ENCODE measurements around the gene JMJD1C.

JMJD1C gene

GRCh38 chr10:63446716-63447440 is 18.9 kb downstream of the JMJD1C start:
- TF ChIP-seq CTCF (conservative IDR thresholded peaks at IDR 0.05; ENCODE audit: low read length) (no peak), EZH2phosphoT487 (IDR thresholded peaks at IDR 0.05; ENCODE audit: borderline replicate concordance) (no peak)
- Histone ChIP-seq H3K9ac (ENCODE audit: low read depth, low read length, poor library complexity, severe bottlenecking) (no peak overlapping the region), H4K20me1 (ENCODE audit: insufficient read depth, low read length, poor library complexity, severe bottlenecking) (peaks cover 8% of the 10 kb centered on the region), H3K4me2 (ENCODE audit: low read depth, low read length, poor library complexity, severe bottlenecking) (no peak overlapping the region), H3K9me3 (ENCODE audit: insufficient read depth, low read depth, low read length) (no peaks in the 10 kb centered on the region), H3K36me3 (ENCODE audit: insufficient read depth, low read length) (no peaks in the 10 kb centered on the region), H3K27me3 (ENCODE audit: insufficient read depth, low read length, poor library complexity, severe bottlenecking) (no peaks in the 10 kb centered on the region), H3K79me2 (ENCODE audit: insufficient read depth, low read length) (peaks cover 87% of the 10 kb centered on the region), H3F3A (ENCODE audit: low read depth) (no peaks in the 10 kb centered on the region), H3K4me3 (ENCODE audit: low read length, poor library complexity, severe bottlenecking) (no peak overlapping the region), H3K4me1 (ENCODE audit: insufficient read depth, low read length, poor library complexity, severe bottlenecking) (no peaks in the 10 kb centered on the region), H3K9me2 (replicated peaks; ENCODE audit: low read depth, low read length) (no peaks in the 10 kb centered on the region), H2AFZ (ENCODE audit: low read length) (no peak overlapping the region)

- Histone ChIP-seq H3F3A (ENCODE audit: low read depth) (no peaks in the 10 kb centered on the region), H3K4me3 (ENCODE audit: low read length, poor library complexity, severe bottlenecking) (no peak overlapping the region), H3K9me3 (ENCODE audit: insufficient read depth, low read depth, low read length) (no peaks in the 10 kb centered on the region), H3K9ac (ENCODE audit: low read depth, low read length, poor library complexity, severe bottlenecking) (no peak overlapping the region), H3K36me3 (ENCODE audit: insufficient read depth, low read length) (no peaks in the 10 kb centered on the region), H3K9me2 (replicated peaks; ENCODE audit: low read depth, low read length) (no peaks in the 10 kb centered on the region), H3K27me3 (ENCODE audit: insufficient read depth, low read length, poor library complexity, severe bottlenecking) (no peaks in the 10 kb centered on the region), H3K4me1 (ENCODE audit: insufficient read depth, low read length, poor library complexity, severe bottlenecking) (peaks cover 3% of the 10 kb centered on the region), H4K20me1 (ENCODE audit: insufficient read depth, low read length, poor library complexity, severe bottlenecking) (peaks cover 22% of the 10 kb centered on the region), H2AFZ (ENCODE audit: low read length) (no peak overlapping the region), H3K4me2 (ENCODE audit: low read depth, low read length, poor library complexity, severe bottlenecking) (no peak overlapping the region), H3K79me2 (ENCODE audit: insufficient read depth, low read length) (peaks cover 84% of the 10 kb centered on the region)
- TF ChIP-seq EZH2phosphoT487 (IDR thresholded peaks at IDR 0.05; ENCODE audit: borderline replicate concordance) (no peak), CTCF (conservative IDR thresholded peaks at IDR 0.05; ENCODE audit: low read length) (no peak)
Observed at GRCh38 chr10:63441404-63441803, 24.4 kb downstream of the JMJD1C start.

GRCh38 chr10:63439607-63440006 is 26.2 kb downstream of the JMJD1C start:
- Histone ChIP-seq H3K4me3 (ENCODE audit: low read length, poor library complexity, severe bottlenecking) (no peak overlapping the region), H3K4me1 (ENCODE audit: insufficient read depth, low read length, poor library complexity, severe bottlenecking) (peaks cover 6% of the 10 kb centered on the region), H3K9ac (ENCODE audit: low read depth, low read length, poor library complexity, severe bottlenecking) (no peak overlapping the region), H3F3A (ENCODE audit: low read depth) (no peaks in the 10 kb centered on the region), H2AFZ (ENCODE audit: low read length) (no peak overlapping the region), H3K4me2 (ENCODE audit: low read depth, low read length, poor library complexity, severe bottlenecking) (no peak overlapping the region), H3K36me3 (ENCODE audit: insufficient read depth, low read length) (no peaks in the 10 kb centered on the region), H3K79me2 (ENCODE audit: insufficient read depth, low read length) (peaks cover 84% of the 10 kb centered on the region), H3K27me3 (ENCODE audit: insufficient read depth, low read length, poor library complexity, severe bottlenecking) (no peaks in the 10 kb centered on the region), H3K9me2 (replicated peaks; ENCODE audit: low read depth, low read length) (no peaks in the 10 kb centered on the region), H4K20me1 (ENCODE audit: insufficient read depth, low read length, poor library complexity, severe bottlenecking) (peaks cover 32% of the 10 kb centered on the region), H3K9me3 (ENCODE audit: insufficient read depth, low read depth, low read length) (no peaks in the 10 kb centered on the region)
- TF ChIP-seq CTCF (conservative IDR thresholded peaks at IDR 0.05; ENCODE audit: low read length), result no peak
- no peak for TF ChIP-seq EZH2phosphoT487 (IDR thresholded peaks at IDR 0.05; ENCODE audit: borderline replicate concordance)

Measured in Loucy (cell line).